HG03103 (cell line): ENCODE data around the gene MRTFB.

Experiments
- ATAC-seq: cut with Tn5 transposase; IDR thresholded peaks from one replicate; pipeline ENCODE4 v1.9.1; 2021; ENCODE audit warnings: low read depth; ENCODE audit not compliant: unreplicated experiment

MRTFB gene

GRCh38 chr16:14303639-14304394 is 232.7 kb downstream of the MRTFB start:
- ATAC-seq = no peak

DNA sequence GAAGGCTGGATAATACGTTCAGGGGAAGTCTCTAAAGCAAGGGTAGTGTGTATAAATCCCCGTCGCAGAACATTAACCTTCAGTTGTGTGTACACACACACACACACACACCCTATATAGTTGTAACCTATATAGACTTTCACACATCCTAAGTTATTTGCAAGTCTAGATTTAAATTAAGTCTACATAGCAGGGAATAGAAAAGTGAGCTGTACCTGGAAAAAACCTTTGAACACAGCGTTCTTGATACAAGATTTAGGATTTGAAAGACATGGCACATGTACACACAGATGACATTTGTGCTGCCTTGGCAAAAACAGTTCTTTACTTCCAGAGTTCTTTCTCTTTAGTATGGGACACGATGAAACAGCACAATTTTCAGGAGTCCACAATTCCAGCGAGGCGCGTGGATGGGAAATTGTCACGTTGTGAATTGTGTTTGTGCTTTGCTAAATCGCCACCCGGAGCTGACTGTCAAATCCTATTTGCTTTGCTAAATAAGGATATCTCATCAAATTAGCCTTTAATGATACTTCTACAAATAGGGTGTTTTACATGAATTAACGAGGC is 233.9 kb downstream of the MRTFB start:
- ATAC-seq = no peak

DNA sequence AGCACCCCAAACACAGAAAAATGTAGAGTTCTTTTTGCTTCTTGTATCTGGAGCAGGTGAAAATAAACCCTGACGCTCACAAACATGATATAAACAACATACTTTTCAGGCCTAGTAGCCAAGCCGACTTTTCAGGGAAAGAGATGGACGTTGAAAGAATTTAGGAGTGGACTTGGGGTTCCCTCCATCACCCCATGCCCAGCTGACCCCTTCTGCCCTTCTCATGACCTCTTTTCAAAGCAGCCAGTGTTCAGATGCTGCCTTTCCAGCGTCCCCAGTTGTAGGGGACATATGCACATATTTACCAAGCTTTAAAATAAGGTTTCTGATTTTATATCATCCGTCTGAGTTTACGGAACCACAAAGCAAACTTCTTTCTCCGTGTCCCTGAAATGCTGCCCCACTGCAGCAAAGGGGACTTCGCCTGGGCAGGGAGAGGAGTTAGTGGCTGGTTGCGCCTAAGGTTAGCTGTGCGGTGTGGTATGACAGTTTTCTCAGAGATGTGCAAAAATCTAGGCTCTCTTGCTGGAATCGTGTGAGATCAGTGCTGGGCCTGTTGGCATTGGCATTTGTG is 235.5 kb downstream of the MRTFB start:
- no peak for ATAC-seq

GRCh38 chr16:14307059-14307526 is 236.0 kb downstream of the MRTFB start:
- no peak for ATAC-seq

- ATAC-seq = no peak
Observed at GRCh38 chr16:14307527-14308367, 236.6 kb downstream of the MRTFB start.

DNA sequence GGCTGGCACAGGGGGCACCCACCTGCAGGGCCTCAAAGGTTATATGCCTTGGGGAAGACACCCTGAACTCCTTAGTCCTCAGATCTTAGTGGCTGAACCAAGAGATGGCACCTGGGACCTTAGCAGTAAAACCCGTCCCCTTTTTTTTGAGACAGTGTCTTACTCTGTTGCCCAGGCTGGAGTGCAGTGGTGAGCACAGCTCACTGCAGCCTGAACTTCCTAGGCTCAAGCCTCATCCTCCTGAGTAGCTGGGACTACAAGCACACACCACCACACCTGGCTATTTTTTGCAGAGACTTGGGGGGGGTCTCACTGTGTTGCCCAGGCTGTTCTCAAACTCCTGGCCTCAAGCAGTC is 237.2 kb downstream of the MRTFB start:
- no peak for ATAC-seq

DNA sequence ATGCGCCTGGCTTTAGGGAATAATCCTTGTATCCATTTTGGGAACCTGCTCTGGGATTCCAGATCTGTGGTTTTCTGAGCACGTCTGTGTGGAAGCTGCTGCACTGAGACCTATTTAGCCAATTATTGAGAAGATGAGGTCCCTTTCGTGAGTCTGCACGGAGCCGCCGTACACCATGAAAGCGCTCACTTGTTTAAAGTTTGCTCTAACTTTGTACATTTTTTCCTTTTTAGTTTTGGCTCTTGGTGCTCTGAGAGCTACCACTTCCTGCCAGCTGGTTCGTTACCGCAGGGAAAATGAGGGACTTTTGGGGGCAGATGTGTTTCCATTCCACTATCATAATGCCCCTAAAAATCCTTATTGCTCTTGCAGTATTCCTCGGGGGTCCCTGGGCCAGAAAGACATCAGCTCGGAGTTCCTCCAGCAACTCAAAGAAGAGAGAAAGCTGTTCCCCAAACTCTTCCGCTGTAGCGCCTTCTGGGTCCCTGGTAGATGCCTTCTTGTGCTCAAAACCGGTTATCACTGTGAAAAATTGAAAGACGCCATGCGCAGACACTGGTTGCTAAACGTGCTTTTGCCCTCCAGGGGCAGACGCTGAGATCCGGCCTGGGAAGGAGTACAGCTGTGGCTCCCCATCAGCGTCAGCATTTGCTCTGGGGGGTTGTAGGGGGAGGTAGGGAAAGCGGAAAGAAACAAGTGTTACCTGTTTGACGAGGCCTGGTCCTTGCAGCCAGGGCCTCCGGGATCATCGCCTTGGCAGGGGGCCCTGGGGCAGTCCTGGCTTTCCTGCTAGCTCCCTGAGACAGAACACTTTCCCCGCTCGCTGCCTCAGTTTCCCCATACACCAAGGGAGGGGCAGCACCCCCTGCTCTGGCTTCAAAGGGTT is 238.1 kb downstream of the MRTFB start:
- no peak for ATAC-seq

DNA sequence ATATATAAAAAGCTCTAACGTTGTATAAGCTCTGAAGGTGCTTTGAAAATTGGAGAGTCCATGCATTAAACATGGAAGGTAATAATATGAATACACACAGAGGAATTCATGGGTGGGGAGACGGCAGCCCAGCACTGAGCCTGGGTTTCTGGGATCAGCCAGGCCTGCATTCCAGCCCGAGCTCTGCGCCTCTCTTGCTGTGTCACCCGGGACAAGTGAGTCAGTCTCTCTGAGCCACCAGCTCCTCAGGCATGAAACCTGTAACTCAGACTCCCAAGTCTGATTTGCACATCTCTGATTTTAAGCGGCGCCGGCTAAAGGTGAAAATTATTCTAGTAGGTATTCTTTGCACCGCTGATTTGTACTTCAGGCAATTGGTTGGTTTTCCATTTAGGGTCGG is 238.8 kb downstream of the MRTFB start:
- no peak for ATAC-seq

GRCh38 chr16:14310519-14310991 is 239.4 kb downstream of the MRTFB start:
- peak; percentile 42 for ATAC-seq

- ATAC-seq = no peak
Observed at GRCh38 chr16:14314116-14314515, 243.0 kb downstream of the MRTFB start.

GRCh38 chr16:14315683-14316320 is 244.7 kb downstream of the MRTFB start:
- ATAC-seq = no peak
